22Rv1 (cell line): ENCODE data around the gene CX3CL1.

Experiments
- H3K27ac ChIP-seq: fragments of 450-650 bp; 2 replicates; pipeline ENCODE4 v1.5.1; 2017
- ZFX ChIP-seq: fragments of 450-650 bp; IDR thresholded peaks from 2 replicates; pipeline ENCODE4 v1.6.1; 2017; ENCODE audit warnings: antibody characterized with exemption, borderline replicate concordance
- TF ChIP-seq, protein P1 (sequence below): fragments of 450-650 bp; IDR thresholded peaks from 2 replicates; pipeline ENCODE4 v1.5.1; 2017; ENCODE audit warnings: mild to moderate bottlenecking

CX3CL1 gene

DNA sequence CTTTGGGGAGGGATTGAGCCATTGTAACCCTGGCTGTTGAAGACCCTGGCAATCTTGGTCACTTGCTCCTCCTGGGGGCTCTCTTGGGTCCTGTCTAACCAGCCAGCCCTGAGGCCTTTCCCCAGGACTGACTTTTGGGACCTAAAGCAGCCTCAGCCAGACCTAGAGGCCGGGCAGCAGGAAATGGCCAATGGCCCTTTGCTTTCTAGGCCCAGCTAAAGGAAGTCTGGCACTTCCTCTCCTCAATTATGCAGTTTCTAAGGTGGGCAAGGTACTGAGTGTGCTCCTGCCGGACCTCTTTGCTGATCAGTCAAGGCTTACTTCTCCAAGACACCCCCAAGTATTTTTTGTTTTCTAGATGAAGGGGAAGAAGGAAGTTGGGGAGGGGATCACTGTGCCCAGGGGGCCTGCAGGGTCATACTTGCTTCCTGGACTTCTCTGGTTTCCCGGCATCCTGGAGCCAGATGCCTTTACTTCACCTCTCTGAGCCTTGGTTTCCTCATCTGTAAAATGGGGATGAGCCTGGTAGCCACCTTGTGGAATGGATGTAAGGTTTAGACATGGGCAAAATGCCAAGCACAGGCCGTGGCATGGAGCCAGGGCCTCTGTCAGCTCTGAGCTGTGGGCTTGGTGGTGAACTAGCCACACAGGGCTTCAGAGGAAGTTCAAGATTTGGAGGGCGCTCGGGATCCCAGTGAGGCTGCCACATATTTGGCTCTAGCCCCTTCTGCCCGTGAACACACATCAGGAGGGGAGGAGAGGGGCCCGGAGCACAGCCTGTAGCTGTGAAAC, 8.6 kb downstream of the CX3CL1 start:
- H3K27ac ChIP-seq, result no peak overlapping the region
- TF ChIP-seq, protein P1, sequence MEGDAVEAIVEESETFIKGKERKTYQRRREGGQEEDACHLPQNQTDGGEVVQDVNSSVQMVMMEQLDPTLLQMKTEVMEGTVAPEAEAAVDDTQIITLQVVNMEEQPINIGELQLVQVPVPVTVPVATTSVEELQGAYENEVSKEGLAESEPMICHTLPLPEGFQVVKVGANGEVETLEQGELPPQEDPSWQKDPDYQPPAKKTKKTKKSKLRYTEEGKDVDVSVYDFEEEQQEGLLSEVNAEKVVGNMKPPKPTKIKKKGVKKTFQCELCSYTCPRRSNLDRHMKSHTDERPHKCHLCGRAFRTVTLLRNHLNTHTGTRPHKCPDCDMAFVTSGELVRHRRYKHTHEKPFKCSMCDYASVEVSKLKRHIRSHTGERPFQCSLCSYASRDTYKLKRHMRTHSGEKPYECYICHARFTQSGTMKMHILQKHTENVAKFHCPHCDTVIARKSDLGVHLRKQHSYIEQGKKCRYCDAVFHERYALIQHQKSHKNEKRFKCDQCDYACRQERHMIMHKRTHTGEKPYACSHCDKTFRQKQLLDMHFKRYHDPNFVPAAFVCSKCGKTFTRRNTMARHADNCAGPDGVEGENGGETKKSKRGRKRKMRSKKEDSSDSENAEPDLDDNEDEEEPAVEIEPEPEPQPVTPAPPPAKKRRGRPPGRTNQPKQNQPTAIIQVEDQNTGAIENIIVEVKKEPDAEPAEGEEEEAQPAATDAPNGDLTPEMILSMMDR, result no peak
- no peak for TF ChIP-seq ZFX

GRCh38 chr16:57381791-57382534, 9.7 kb downstream of the CX3CL1 start:
- H3K27ac ChIP-seq, result no peak overlapping the region
- TF ChIP-seq, protein P1, result no peak
- no peak for TF ChIP-seq ZFX

DNA sequence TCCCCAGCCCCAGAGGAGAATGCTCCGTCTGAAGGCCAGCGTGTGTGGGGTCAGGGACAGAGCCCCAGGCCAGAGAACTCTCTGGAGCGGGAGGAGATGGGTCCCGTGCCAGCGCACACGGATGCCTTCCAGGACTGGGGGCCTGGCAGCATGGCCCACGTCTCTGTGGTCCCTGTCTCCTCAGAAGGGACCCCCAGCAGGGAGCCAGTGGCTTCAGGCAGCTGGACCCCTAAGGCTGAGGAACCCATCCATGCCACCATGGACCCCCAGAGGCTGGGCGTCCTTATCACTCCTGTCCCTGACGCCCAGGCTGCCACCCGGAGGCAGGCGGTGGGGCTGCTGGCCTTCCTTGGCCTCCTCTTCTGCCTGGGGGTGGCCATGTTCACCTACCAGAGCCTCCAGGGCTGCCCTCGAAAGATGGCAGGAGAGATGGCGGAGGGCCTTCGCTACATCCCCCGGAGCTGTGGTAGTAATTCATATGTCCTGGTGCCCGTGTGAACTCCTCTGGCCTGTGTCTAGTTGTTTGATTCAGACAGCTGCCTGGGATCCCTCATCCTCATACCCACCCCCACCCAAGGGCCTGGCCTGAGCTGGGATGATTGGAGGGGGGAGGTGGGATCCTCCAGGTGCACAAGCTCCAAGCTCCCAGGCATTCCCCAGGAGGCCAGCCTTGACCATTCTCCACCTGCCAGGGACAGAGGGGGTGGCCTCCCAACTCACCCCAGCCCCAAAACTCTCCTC, 10.4 kb downstream of the CX3CL1 start:
- no peak for TF ChIP-seq ZFX
- TF ChIP-seq, protein P1, result peak; percentile 21; the same call in 1 of the 2 replicates
- H3K27ac ChIP-seq, result no peak overlapping the region

DNA sequence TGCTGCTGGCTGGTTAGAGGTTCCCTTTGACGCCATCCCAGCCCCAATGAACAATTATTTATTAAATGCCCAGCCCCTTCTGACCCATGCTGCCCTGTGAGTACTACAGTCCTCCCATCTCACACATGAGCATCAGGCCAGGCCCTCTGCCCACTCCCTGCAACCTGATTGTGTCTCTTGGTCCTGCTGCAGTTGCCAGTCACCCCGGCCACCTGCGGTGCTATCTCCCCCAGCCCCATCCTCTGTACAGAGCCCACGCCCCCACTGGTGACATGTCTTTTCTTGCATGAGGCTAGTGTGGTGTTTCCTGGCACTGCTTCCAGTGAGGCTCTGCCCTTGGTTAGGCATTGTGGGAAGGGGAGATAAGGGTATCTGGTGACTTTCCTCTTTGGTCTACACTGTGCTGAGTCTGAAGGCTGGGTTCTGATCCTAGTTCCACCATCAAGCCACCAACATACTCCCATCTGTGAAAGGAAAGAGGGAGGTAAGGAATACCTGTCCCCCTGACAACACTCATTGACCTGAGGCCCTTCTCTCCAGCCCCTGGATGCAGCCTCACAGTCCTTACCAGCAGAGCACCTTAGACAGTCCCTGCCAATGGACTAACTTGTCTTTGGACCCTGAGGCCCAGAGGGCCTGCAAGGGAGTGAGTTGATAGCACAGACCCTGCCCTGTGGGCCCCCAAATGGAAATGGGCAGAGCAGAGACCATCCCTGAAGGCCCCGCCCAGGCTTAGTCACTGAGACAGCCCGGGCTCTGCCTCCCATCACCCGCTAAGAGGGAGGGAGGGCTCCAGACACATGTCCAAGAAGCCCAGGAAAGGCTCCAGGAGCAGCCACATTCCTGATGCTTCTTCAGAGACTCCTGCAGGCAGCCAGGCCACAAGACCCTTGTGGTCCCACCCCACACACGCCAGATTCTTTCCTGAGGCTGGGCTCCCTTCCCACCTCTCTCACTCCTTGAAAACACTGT, 11.3 kb downstream of the CX3CL1 start:
- TF ChIP-seq, protein P1, result no peak
- no peak for TF ChIP-seq ZFX
- no peak overlapping the region for H3K27ac ChIP-seq

GRCh38 chr16:57384248-57385070, 12.2 kb downstream of the CX3CL1 start:
- no peak overlapping the region for H3K27ac ChIP-seq
- TF ChIP-seq, protein P1, result no peak
- no peak for TF ChIP-seq ZFX

GRCh38 chr16:57385083-57385482, 12.8 kb downstream of the CX3CL1 start:
- H3K27ac ChIP-seq, result no peak overlapping the region
- TF ChIP-seq, protein P1, result no peak
- TF ChIP-seq ZFX, result no peak
